ENCODE data around the gene PIK3CG. TPM values are rescaled to one million over a fixed set of nuclear protein-coding genes. Genes with fewer than 3 reads are reported as not detected.
A peak's percentile ranks its signal among the peaks of the same experiment; 100 is the strongest.

PIK3CG gene
- total and polyA plus RNA-seq, 10 of the 15 experiments (the other 5 are each of a cell fraction or from before 2014, with no cell fraction given): 0.79 to 7.6 (median 5.2) TPM

- TF ChIP-seq EED (IDR thresholded peaks at IDR 0.05; ENCODE audit: low read depth) (peak; percentile 62; the same call in 1 of the 2 replicates), ZNF274 (IDR thresholded peaks at IDR 0.05; ENCODE audit: insufficient read depth, insufficient read length) (no peak)
These were observed 50.8 kb downstream of the PIK3CG start (continued) for GRCh38 chr7:106915873-106916272.

- Histone ChIP-seq H4K20me1 (ENCODE audit: control insufficient read depth, insufficient read depth) (no peaks in the 10 kb centered on the region), H3K9me3 (replicated peaks; ENCODE audit: control insufficient read depth, insufficient read depth, low read length) (no peaks in the 10 kb centered on the region; the same call in 1 of the 3 replicates), H3K27ac (ENCODE audit: control insufficient read depth, insufficient read depth) (no peak overlapping the region), H3K9ac (ENCODE audit: control insufficient read depth, insufficient read depth, low read length) (no peak overlapping the region), H3K79me2 (ENCODE audit: control insufficient read depth, insufficient read depth, low read length) (no peaks in the 10 kb centered on the region), H3K4me2 (ENCODE audit: control insufficient read depth, insufficient read depth) (no peak overlapping the region), H3K4me1 (ENCODE audit: control insufficient read depth, insufficient read depth, low read length) (peaks cover 2% of the 10 kb centered on the region; the same call in 1 of the 2 replicates), H3K36me3 (ENCODE audit: control insufficient read depth in 2 of 2, insufficient read depth in 2 of 2, low read length in 1 of 2) (no peaks in the 10 kb centered on the region), H3K27me3 (replicated peaks in 1 of 2; ENCODE audit: control insufficient read depth in 2 of 2, insufficient read depth in 2 of 2, low read length in 1 of 2) (peaks cover 0 to 9% of the 10 kb centered on the region in 2 experiments; a peak in 3 of 4 replicates), H2AFZ (ENCODE audit: control insufficient read depth, low read depth, low read length) (no peak overlapping the region), H3K4me3 (no peak overlapping the region)
- no TSS peak for BruUV-seq (replicated peaks)
- ChIA-PET RAD21 (ENCODE audit: unreplicated experiment) (no interaction called here), CTCF (interaction anchor here (1.2 kb wide), 1 partner anchor 210 kb away, joined by 4 read pairs; no protein-coding TSS in a partner anchor), POLR2A (no interaction called here), SMC1A (ENCODE audit: uncharacterized antibody, unreplicated experiment) (interaction anchor here (0.6 to 2.3 kb wide), 3 partner anchors 33 to 113 kb away, joined by 4 to 6 read pairs (median 4); no protein-coding TSS in a partner anchor)
- DNase-seq (ENCODE audit: low read depth, low spot score) (no peak), ATAC-seq (no peak), FAIRE-seq (no peak)
- WGBS (ENCODE audit: insufficient coverage, insufficient replicate concordance, low lambda C conversion rate, missing lambda C conversion rate): 24% methylated on average over 1 of the region's 1 CpG
- intact Hi-C loops (cut with micrococcal nuclease; ENCODE audit: unreplicated experiment) (loop anchor here (1.0 kb wide), 1 partner anchor 45 kb away; no protein-coding TSS in a partner anchor), in situ Hi-C loops (cut with MboI) (no loop called here)
- TF ChIP-seq SMC3 (IDR thresholded peaks at IDR 0.05; ENCODE audit: borderline replicate concordance, low read length): no peak
- TF ChIP-seq IRF5 (IDR thresholded peaks at IDR 0.05; ENCODE audit: borderline replicate concordance): no peak
- TF ChIP-seq MTA3 (IDR thresholded peaks at IDR 0.05; ENCODE audit: borderline replicate concordance, low read length): no peak
- no peak for TF ChIP-seq PBX3 (IDR thresholded peaks at IDR 0.05; ENCODE audit: insufficient replicate concordance, low read depth, low read length)
These were observed 51.6 kb downstream of the PIK3CG start for GRCh38 chr7:106916679-106917078.
